HEK293T (cell line): ENCODE data around the gene GBA3.

ENCODE experiments used
- CTCF ChIA-PET: fragments of 350-600 bp; formaldehyde crosslinking; extraction: SDS; loops from one replicate; lab custom pipeline; 2021; ENCODE audit warnings: antibody characterized with exemption, inconsistent platforms; lab: Yijun Ruan, JAX
- POLR2A ChIA-PET: fragments of 350-600 bp; formaldehyde crosslinking; extraction: SDS; loops from one replicate; lab custom pipeline; 2020; ENCODE audit warnings: antibody characterized with exemption, inconsistent platforms; lab: Yijun Ruan, JAX
- DNase-seq: peaks from one replicate; pipeline ENCODE4 v3.0.0; 2012; ENCODE audit warnings: mixed read lengths; ENCODE audit errors: extremely low spot score
- ARNT ChIP-seq: fragments of 450-650 bp; IDR thresholded peaks from 2 replicates; pipeline ENCODE4 v1.6.1; 2017; ENCODE audit warnings: mild to moderate bottlenecking
- BHLHE40 ChIP-seq: fragments of 450-650 bp; IDR thresholded peaks from 2 replicates; pipeline ENCODE4 v1.6.1; 2016; ENCODE audit warnings: mild to moderate bottlenecking, moderate library complexity, borderline replicate concordance
- CTBP1 ChIP-seq: fragments of 450-650 bp; IDR thresholded peaks from 2 replicates; pipeline ENCODE4 v1.6.1; 2016; ENCODE audit warnings: borderline replicate concordance
- ELF4 ChIP-seq: fragments of 450-650 bp; IDR thresholded peaks from 2 replicates; pipeline ENCODE4 v1.6.1; 2017; ENCODE audit warnings: antibody characterized with exemption
- FOXA1 ChIP-seq: fragments of 450-650 bp; IDR thresholded peaks from 2 replicates; pipeline ENCODE4 v1.6.1; 2016; ENCODE audit warnings: mild to moderate bottlenecking
- FOXK2 ChIP-seq: fragments of 450-650 bp; IDR thresholded peaks from 2 replicates; pipeline ENCODE4 v1.6.1; 2016; ENCODE audit warnings: mild to moderate bottlenecking
- FOXM1 ChIP-seq: fragments of 450-650 bp; IDR thresholded peaks from 2 replicates; pipeline ENCODE4 v1.6.1; 2017; ENCODE audit warnings: mild to moderate bottlenecking, borderline replicate concordance
- HDGF ChIP-seq: fragments of 450-650 bp; IDR thresholded peaks from 2 replicates; pipeline ENCODE4 v1.6.1; 2017; ENCODE audit warnings: antibody characterized with exemption, borderline replicate concordance
- L3MBTL2 ChIP-seq: fragments of 450-650 bp; conservative IDR thresholded peaks from 2 replicates; pipeline ENCODE4 v1.6.1; 2016; ENCODE audit warnings: mild to moderate bottlenecking
- LEF1 ChIP-seq: fragments of 450-650 bp; IDR thresholded peaks from 2 replicates; pipeline ENCODE4 v1.6.1; 2017; ENCODE audit warnings: mild to moderate bottlenecking, borderline replicate concordance
- NFRKB ChIP-seq: fragments of 450-650 bp; IDR thresholded peaks from 2 replicates; pipeline ENCODE4 v1.6.1; 2016; ENCODE audit warnings: mild to moderate bottlenecking, moderate library complexity
- SP1 ChIP-seq: fragments of 450-650 bp; IDR thresholded peaks from 2 replicates; pipeline ENCODE4 v1.6.1; 2017
- SUZ12 ChIP-seq: fragments of 450-650 bp; IDR thresholded peaks from 2 replicates; pipeline ENCODE4 v1.6.1; 2016; ENCODE audit warnings: mild to moderate bottlenecking
- TARDBP ChIP-seq: fragments of 450-650 bp; IDR thresholded peaks from 2 replicates; pipeline ENCODE4 v1.6.1; 2016
- ZNF384 ChIP-seq: fragments of 450-650 bp; IDR thresholded peaks from 2 replicates; pipeline ENCODE4 v1.6.1; 2016
- TF ChIP-seq, protein P1 (sequence below): fragments of 450-650 bp; IDR thresholded peaks from 2 replicates; pipeline ENCODE4 v1.6.1; 2016

The GBA3 gene

GRCh38 chr4:22721204-22721603 is 28.5 kb downstream of the GBA3 start:
- no peak for DNase-seq

DNA sequence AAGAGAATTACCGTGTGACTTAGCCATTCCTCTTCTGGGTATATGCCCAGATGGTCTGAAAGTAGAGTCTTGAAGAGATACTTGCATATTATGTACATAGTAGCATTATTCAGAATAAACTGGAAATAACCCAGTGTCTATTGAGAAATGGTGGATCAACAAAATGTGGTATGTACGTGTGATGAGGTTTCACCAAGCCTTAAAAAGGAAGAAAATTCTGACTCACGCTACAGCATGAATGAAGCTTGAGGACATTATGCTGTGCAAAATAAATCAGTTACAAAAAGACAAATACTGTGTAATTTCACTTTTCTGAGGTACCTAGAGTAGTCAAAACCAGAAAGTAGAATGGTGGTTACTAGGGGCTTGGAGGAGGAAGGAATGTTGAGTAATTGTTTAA is 37.3 kb downstream of the GBA3 start:
- TF ChIP-seq LEF1 = no peak
- no peak for TF ChIP-seq TARDBP
- no peak for TF ChIP-seq SUZ12
- no peak for TF ChIP-seq ARNT
- no peak for TF ChIP-seq FOXA1
- TF ChIP-seq NFRKB = no peak
- TF ChIP-seq L3MBTL2 = no peak
- no peak for TF ChIP-seq HDGF
- ChIA-PET POLR2A (no interaction called here), CTCF (no interaction called here)
- DNase-seq = no peak

More at GRCh38 chr4:22721204-22721603, 28.5 kb downstream of the GBA3 start:
- POLR2A ChIA-PET = no interaction called here
- CTCF ChIA-PET = no interaction called here
- TF ChIP-seq CTBP1 = no peak
- no peak for TF ChIP-seq FOXA1
- TF ChIP-seq BHLHE40 = no peak
- no peak for TF ChIP-seq ELF4
- no peak for TF ChIP-seq TARDBP
- no peak for TF ChIP-seq LEF1
- TF ChIP-seq ZNF384 = no peak
- no peak for TF ChIP-seq FOXM1
- no peak for TF ChIP-seq SUZ12
- TF ChIP-seq FOXK2 = no peak
- no peak for TF ChIP-seq SP1
- TF ChIP-seq L3MBTL2 = no peak
- TF ChIP-seq NFRKB = no peak
- TF ChIP-seq ARNT = no peak
- no peak for TF ChIP-seq HDGF

DNA sequence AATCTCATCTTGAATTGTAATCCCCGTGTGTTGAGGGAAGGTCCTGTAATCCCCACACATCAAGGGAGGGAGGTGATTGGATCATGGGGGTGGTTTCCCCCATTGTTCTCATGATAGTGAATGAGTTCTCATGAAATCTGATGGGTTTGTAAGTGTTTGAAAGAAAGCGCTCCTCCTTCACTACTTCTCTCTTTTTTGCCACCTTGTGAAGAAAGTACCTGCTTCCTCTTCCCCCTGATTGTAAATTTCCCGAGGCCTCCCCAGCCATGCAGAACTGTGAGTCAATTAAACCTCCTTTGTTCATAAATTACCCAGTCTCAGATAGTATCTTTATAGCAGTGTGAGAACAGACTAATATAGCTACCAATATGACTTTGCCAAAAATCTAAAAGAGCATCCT is 41.1 kb downstream of the GBA3 start:
- TF ChIP-seq, protein P1, sequence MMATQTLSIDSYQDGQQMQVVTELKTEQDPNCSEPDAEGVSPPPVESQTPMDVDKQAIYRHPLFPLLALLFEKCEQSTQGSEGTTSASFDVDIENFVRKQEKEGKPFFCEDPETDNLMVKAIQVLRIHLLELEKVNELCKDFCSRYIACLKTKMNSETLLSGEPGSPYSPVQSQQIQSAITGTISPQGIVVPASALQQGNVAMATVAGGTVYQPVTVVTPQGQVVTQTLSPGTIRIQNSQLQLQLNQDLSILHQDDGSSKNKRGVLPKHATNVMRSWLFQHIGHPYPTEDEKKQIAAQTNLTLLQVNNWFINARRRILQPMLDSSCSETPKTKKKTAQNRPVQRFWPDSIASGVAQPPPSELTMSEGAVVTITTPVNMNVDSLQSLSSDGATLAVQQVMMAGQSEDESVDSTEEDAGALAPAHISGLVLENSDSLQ = no peak
- no peak for TF ChIP-seq LEF1
- TF ChIP-seq FOXM1 = no peak
- no peak for TF ChIP-seq SUZ12
- TF ChIP-seq ZNF384 = no peak
- TF ChIP-seq TARDBP = no peak
- no peak for TF ChIP-seq FOXA1
- TF ChIP-seq BHLHE40 = no peak
- no peak for TF ChIP-seq FOXK2
- no peak for TF ChIP-seq HDGF
- no peak for TF ChIP-seq SP1
- TF ChIP-seq ARNT = no peak
- no peak for TF ChIP-seq CTBP1
- no peak for TF ChIP-seq L3MBTL2
- TF ChIP-seq NFRKB = no peak
- no peak for TF ChIP-seq ELF4
- no peak for DNase-seq
- CTCF ChIA-PET = no interaction called here
- POLR2A ChIA-PET = no interaction called here

DNA sequence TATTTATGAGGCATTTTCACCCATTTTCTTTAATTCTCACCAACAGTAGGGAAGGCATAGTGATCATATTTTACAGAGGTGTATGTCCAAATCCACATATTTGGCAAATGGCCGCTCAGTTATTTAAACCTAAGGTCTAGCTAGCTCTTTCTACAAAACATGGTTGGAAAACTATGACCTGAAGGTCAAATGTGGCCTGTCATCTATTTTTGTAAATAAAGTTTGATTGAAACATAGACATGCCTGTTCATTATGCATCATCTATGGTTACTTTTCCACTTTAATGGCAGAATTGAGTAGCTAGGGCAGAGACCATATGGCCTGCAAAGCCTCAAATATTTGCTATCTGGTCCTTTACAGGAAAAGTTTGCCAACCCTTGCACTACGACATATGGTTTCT is 44.2 kb downstream of the GBA3 start:
- no peak for TF ChIP-seq SP1
- TF ChIP-seq, protein P1 = no peak
- TF ChIP-seq TARDBP = no peak
- TF ChIP-seq CTBP1 = no peak
- no peak for TF ChIP-seq HDGF
- TF ChIP-seq FOXM1 = no peak
- TF ChIP-seq ARNT = no peak
- TF ChIP-seq ELF4 = no peak
- no peak for TF ChIP-seq FOXA1
- TF ChIP-seq LEF1 = no peak
- TF ChIP-seq L3MBTL2 = no peak
- no peak for TF ChIP-seq NFRKB
- no peak for TF ChIP-seq SUZ12
- no peak for TF ChIP-seq BHLHE40
- ChIA-PET POLR2A (no interaction called here), CTCF (no interaction called here)
- DNase-seq = no peak

- ChIA-PET POLR2A (no interaction called here), CTCF (interaction anchor here (0.6 kb wide), 1 partner anchor 96 kb away, joined by 3 read pairs; no protein-coding TSS in a partner anchor)
- no peak for DNase-seq
- TF ChIP-seq L3MBTL2 (no peak), ARNT (no peak)
These were observed 47.2 kb downstream of the GBA3 start for GRCh38 chr4:22739968-22740367.

DNA sequence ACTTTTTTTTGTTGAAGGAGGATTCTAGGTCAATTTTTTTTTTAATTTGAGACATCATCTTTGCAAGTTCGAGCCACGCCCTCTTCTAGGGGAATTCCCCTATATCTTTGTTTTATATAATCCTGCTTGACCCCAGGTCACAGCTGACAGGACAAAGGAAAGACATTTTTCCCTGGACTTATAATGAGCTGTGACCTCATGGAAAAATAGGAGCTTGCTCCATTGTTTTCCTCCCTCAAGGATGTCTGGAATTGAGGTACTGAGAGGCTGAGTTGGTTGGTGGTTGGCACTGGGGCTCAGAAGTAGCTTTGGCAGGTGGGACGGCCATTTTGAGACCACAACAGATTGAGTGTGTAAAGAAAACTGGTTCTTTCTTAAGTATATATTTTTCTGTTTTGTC is 49.0 kb downstream of the GBA3 start:
- DNase-seq = no peak
- no peak for TF ChIP-seq L3MBTL2
- TF ChIP-seq ARNT = no peak
- TF ChIP-seq LEF1 = no peak
- no peak for TF ChIP-seq FOXM1
- POLR2A ChIA-PET = no interaction called here
- CTCF ChIA-PET = no interaction called here

DNA sequence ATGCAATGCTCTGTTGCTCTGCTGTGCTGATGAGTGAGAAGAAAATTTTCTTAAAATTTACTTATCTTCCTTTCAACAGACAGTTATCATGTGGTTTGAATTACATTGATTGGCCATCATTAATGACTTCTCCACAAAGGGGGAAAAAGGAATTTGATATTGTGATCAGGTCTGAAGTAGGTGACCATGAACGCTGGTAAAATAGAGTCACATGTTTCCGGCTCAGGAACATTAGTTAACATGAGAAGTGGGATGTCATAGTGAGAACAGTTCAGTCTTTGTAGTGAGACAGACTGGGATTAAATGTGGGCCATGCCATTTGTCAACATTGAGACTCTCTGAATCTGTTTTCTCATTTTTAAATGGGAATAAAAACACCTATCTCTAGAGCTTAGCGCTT is 50.6 kb downstream of the GBA3 start:
- no peak for DNase-seq
- ChIA-PET CTCF (no interaction called here), POLR2A (no interaction called here)
- TF ChIP-seq CTBP1 = no peak
- no peak for TF ChIP-seq HDGF
- TF ChIP-seq SUZ12 = no peak
- no peak for TF ChIP-seq FOXM1
- no peak for TF ChIP-seq ELF4
- no peak for TF ChIP-seq L3MBTL2
- TF ChIP-seq, protein P1 = no peak
- TF ChIP-seq SP1 = no peak
- TF ChIP-seq FOXK2 = no peak
- TF ChIP-seq ARNT = no peak
- no peak for TF ChIP-seq ZNF384
- TF ChIP-seq TARDBP = no peak
- no peak for TF ChIP-seq NFRKB
- TF ChIP-seq BHLHE40 = no peak
